NCI-H460 (cell line): ENCODE measurements around the gene THRB. TPM values are rescaled to one million over a fixed set of nuclear protein-coding genes. Genes with fewer than 3 reads are reported as not detected.
"Not testable (repeated sequence)": the region's sequence is repeated elsewhere in the genome, so short reads cannot be mapped to it uniquely, and the experiment has no call there.

Experiments used
- DNase-seq: peaks from one replicate; pipeline ENCODE4 v3.0.0-alpha.2; 2016; ENCODE audit warnings: low read depth; ENCODE audit errors: extremely low read depth
- total RNA-seq: library from RNA; depleted of rRNA; stranded (reverse); fragments of >200 nt; shearing (Covaris generic); gene quantifications from 2 replicates; pipeline ENCODE4 v1.2.3, GENCODE V29; 2014

The THRB gene
- total RNA-seq, 1 experiment from 2014 or later, result 1.7 TPM

GRCh38 chr3:24415824-24416223 is 78.8 kb downstream of the THRB start:
- DNase-seq, result no peak

GRCh38 chr3:24413662-24414061 is 81.0 kb downstream of the THRB start:
- DNase-seq, result not testable (repeated sequence)

- no peak for DNase-seq
Observed at GRCh38 chr3:24410860-24411259, 83.8 kb downstream of the THRB start.

- no peak for DNase-seq
Observed at GRCh38 chr3:24407980-24408680, 86.5 kb downstream of the THRB start.

GRCh38 chr3:24406900-24407299 is 87.8 kb downstream of the THRB start:
- no peak for DNase-seq

- DNase-seq, result no peak
Observed at GRCh38 chr3:24405057-24405456, 89.6 kb downstream of the THRB start.

- DNase-seq, result no peak
Observed at GRCh38 chr3:24401811-24402185, 92.9 kb downstream of the THRB start.

- DNase-seq, result no peak
Observed at GRCh38 chr3:24401090-24401810, 93.4 kb downstream of the THRB start.

GRCh38 chr3:24400450-24400849 is 94.2 kb downstream of the THRB start:
- no peak for DNase-seq

- no peak for DNase-seq
Observed at GRCh38 chr3:24400015-24400414, 94.6 kb downstream of the THRB start.

- no peak for DNase-seq
Observed at GRCh38 chr3:24399614-24400013, 95.0 kb downstream of the THRB start.

GRCh38 chr3:24398712-24399111 is 95.9 kb downstream of the THRB start:
- not testable (repeated sequence) for DNase-seq

GRCh38 chr3:24396338-24396737 is 98.3 kb downstream of the THRB start:
- DNase-seq, result no peak

GRCh38 chr3:24394754-24395153 is 99.9 kb downstream of the THRB start:
- DNase-seq, result no peak

GRCh38 chr3:24393316-24393715 is 101.3 kb downstream of the THRB start:
- no peak for DNase-seq

- DNase-seq, result no peak
Observed at GRCh38 chr3:24390169-24391130, 104.2 kb downstream of the THRB start.

- DNase-seq, result no peak
Observed at GRCh38 chr3:24389108-24390090, 105.3 kb downstream of the THRB start.

GRCh38 chr3:24388611-24389010 is 106.0 kb downstream of the THRB start:
- no peak for DNase-seq

GRCh38 chr3:24388159-24388558 is 106.5 kb downstream of the THRB start:
- no peak for DNase-seq

GRCh38 chr3:24387493-24387892 is 107.2 kb downstream of the THRB start:
- no peak for DNase-seq
